ENCODE results near the gene ZKSCAN8.
A peak's percentile ranks its signal among the peaks of the same experiment; 100 is the strongest.

The ZKSCAN8 gene

DNA sequence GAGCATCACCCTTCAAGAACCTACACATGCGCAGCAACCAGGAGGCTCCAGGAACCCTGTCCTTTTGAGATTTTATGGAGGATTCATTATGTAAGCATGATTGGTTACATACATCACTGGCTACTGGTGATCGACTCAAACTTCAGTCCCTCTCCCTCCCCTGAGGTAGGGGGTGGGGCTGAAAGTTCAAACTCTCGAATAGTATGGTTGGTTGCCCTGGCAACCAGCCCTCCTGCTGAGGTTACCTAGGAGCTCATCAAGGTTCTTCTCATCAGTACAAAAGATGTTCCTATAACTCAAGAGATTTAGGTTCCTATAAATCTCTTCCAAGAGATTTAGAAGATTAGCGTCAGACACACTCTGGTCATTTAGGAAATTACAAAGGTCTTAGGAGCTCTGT is 61.5 kb downstream of the ZKSCAN8 start:
- DNase-seq (ENCODE audit: low spot score): no peak
- Histone ChIP-seq H3K36me3 (ENCODE audit: low read depth) (no peaks in the 10 kb centered on the region), H3K4me3 (ENCODE audit: severe bottlenecking) (no peak overlapping the region), H3K27ac (ENCODE audit: poor library complexity, severe bottlenecking) (no peak overlapping the region), H3K27me3 (ENCODE audit: insufficient read depth, poor library complexity, severe bottlenecking) (no peaks in the 10 kb centered on the region), H3K4me1 (ENCODE audit: insufficient read depth, poor library complexity, severe bottlenecking) (no peaks in the 10 kb centered on the region), H3K9me3 (ENCODE audit: severe bottlenecking) (no peaks in the 10 kb centered on the region)
- ATAC-seq (ENCODE audit: low read depth): no peak
- TF ChIP-seq, protein P1, sequence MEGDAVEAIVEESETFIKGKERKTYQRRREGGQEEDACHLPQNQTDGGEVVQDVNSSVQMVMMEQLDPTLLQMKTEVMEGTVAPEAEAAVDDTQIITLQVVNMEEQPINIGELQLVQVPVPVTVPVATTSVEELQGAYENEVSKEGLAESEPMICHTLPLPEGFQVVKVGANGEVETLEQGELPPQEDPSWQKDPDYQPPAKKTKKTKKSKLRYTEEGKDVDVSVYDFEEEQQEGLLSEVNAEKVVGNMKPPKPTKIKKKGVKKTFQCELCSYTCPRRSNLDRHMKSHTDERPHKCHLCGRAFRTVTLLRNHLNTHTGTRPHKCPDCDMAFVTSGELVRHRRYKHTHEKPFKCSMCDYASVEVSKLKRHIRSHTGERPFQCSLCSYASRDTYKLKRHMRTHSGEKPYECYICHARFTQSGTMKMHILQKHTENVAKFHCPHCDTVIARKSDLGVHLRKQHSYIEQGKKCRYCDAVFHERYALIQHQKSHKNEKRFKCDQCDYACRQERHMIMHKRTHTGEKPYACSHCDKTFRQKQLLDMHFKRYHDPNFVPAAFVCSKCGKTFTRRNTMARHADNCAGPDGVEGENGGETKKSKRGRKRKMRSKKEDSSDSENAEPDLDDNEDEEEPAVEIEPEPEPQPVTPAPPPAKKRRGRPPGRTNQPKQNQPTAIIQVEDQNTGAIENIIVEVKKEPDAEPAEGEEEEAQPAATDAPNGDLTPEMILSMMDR (IDR thresholded peaks at IDR 0.05; ENCODE audit: poor library complexity, severe bottlenecking): no peak

DNA sequence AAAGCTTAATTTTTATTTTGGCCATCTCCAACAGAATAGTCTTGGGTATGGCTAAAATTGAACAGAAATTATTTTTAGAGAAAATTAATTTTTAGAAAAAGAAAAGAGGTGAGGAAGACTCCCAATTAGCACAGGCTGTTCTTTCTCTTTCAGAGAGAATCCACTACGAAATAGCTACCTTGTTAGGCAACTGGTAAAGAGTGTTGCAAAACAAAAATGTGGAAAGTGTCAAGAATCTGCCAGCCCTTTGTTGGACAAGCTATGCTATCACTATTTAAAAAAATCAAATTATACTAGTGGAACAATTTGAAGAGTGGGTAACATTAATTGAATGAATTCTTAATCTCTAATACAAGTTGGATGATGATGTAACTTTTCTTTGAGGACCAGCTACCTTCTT is 64.2 kb downstream of the ZKSCAN8 start:
- H3K4me1 ChIP-seq (ENCODE audit: insufficient read depth, poor library complexity, severe bottlenecking): peaks cover 5% of the 10 kb centered on the region
- ATAC-seq (ENCODE audit: low read depth): no peak
- no peaks in the 10 kb centered on the region for H3K9me3 ChIP-seq (ENCODE audit: severe bottlenecking)
- TF ChIP-seq, protein P1 (IDR thresholded peaks at IDR 0.05; ENCODE audit: poor library complexity, severe bottlenecking): no peak
- no peak for DNase-seq (ENCODE audit: low spot score)
- H3K27ac ChIP-seq (ENCODE audit: poor library complexity, severe bottlenecking): no peak overlapping the region
- no peaks in the 10 kb centered on the region for H3K36me3 ChIP-seq (ENCODE audit: low read depth)
- no peak overlapping the region for H3K4me3 ChIP-seq (ENCODE audit: severe bottlenecking)
- no peaks in the 10 kb centered on the region for H3K27me3 ChIP-seq (ENCODE audit: insufficient read depth, poor library complexity, severe bottlenecking)

DNA sequence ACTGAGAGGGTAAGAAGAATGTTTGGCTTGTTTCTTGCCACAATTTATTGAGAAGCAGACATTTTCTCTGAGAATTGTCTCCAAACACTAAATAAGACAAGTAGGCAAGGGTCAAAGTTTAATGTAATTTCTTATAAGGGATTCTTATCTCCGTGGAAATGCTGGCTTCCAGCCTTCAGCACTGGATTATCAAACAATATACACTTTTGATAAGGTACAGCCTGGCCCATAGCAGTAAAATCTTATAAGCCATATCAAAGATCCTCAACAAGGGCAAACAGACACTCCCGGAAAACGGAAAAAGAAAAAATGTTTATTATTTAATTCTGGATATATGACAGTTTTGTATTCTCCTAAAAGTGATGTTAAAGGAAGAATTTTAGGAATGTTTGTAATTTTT is 64.8 kb downstream of the ZKSCAN8 start:
- Histone ChIP-seq H3K4me3 (ENCODE audit: severe bottlenecking) (no peak overlapping the region), H3K9me3 (ENCODE audit: severe bottlenecking) (no peaks in the 10 kb centered on the region), H3K36me3 (ENCODE audit: low read depth) (no peaks in the 10 kb centered on the region), H3K27me3 (ENCODE audit: insufficient read depth, poor library complexity, severe bottlenecking) (no peaks in the 10 kb centered on the region), H3K4me1 (ENCODE audit: insufficient read depth, poor library complexity, severe bottlenecking) (peaks cover 5% of the 10 kb centered on the region), H3K27ac (ENCODE audit: poor library complexity, severe bottlenecking) (no peak overlapping the region)
- DNase-seq (ENCODE audit: low spot score) (no peak), ATAC-seq (ENCODE audit: low read depth) (no peak)
- TF ChIP-seq, protein P1 (IDR thresholded peaks at IDR 0.05; ENCODE audit: poor library complexity, severe bottlenecking): no peak

DNA sequence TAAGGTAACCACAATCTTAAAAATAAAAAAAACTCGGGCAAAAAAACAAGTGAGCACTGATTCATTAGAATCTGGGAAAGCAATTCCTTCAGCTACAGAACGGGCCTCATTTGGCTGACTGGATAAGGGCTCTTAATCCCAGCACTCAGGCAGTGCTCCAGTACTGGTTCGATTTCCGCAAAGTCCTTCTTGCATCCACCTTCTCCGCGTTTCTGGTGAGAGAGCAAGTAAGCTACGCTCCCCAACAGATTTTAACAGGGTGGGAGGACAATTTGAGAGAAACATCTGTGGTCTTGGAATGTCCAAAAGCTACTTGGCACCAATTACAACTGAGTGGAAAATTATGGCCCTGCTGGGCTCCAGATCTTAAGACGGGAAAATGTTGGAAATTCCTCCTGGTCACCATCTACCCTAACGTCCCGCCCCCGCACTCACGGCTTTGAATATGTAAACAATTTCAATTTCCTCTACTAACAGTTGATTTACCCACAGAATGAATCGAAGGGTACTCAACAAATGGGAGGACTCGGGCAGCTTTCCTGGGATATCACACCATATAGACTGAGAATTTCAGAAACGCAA is 65.3 kb downstream of the ZKSCAN8 start:
- Histone ChIP-seq H3K36me3 (ENCODE audit: low read depth) (no peaks in the 10 kb centered on the region), H3K27ac (ENCODE audit: poor library complexity, severe bottlenecking) (no peak overlapping the region), H3K9me3 (ENCODE audit: severe bottlenecking) (no peaks in the 10 kb centered on the region), H3K4me3 (ENCODE audit: severe bottlenecking) (peak overlapping the region; percentile 32), H3K4me1 (ENCODE audit: insufficient read depth, poor library complexity, severe bottlenecking) (peaks cover 5% of the 10 kb centered on the region), H3K27me3 (ENCODE audit: insufficient read depth, poor library complexity, severe bottlenecking) (no peaks in the 10 kb centered on the region)
- ATAC-seq (ENCODE audit: low read depth) (no peak; the same call in 2 of the 3 replicates), DNase-seq (ENCODE audit: low spot score) (no peak)
- TF ChIP-seq, protein P1 (IDR thresholded peaks at IDR 0.05; ENCODE audit: poor library complexity, severe bottlenecking): no peak

DNA sequence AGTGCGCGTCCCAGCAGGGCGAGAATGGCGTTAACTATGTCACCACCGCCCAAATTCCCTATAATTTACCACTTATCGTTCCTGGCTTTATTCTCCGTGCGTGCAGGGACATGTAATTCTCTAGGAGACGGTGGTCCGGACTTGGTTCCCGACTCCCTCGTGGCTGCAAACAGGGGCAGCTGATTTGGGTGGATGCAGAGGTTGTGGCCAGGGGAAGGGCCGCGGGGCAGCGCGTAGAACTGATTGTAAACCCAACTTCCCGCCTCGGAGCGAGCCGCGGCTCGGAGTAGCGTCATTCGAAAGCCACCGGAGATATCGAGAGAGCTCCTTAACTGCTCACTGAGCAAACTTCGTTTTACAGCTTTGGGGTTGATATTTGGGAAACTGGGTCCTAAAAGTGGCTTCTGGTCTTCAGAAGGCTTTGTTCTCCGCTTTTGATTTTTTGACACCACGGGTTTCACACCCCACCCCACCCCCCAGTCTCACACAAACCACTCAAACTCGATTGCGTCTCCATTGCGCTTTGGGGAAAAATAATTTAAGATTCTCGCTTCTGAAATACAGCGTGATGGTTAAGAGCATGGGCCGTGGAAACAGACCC is 65.9 kb downstream of the ZKSCAN8 start:
- H3K9me3 ChIP-seq (ENCODE audit: severe bottlenecking): no peaks in the 10 kb centered on the region
- peak; percentile 66 for ATAC-seq (ENCODE audit: low read depth)
- TF ChIP-seq, protein P1 (IDR thresholded peaks at IDR 0.05; ENCODE audit: poor library complexity, severe bottlenecking): no peak
- H3K36me3 ChIP-seq (ENCODE audit: low read depth): no peaks in the 10 kb centered on the region
- no peak for DNase-seq (ENCODE audit: low spot score)
- H3K27me3 ChIP-seq (ENCODE audit: insufficient read depth, poor library complexity, severe bottlenecking): no peaks in the 10 kb centered on the region
- no peak overlapping the region for H3K27ac ChIP-seq (ENCODE audit: poor library complexity, severe bottlenecking)
- H3K4me3 ChIP-seq (ENCODE audit: severe bottlenecking): peak overlapping the region; percentile 32
- peaks cover 5% of the 10 kb centered on the region for H3K4me1 ChIP-seq (ENCODE audit: insufficient read depth, poor library complexity, severe bottlenecking)
